NT2/D1 (cell line): ENCODE results near the gene TMEM132C.

ENCODE experiments used
- SUZ12 ChIP-seq: IDR thresholded peaks from 2 replicates; pipeline ENCODE4 v1.6.1; 2011; ENCODE audit not compliant: insufficient read length, insufficient read depth; ENCODE audit errors: extremely low read depth
- YY1 ChIP-seq: IDR thresholded peaks from 2 replicates; pipeline ENCODE4 v1.6.1; 2011; ENCODE audit not compliant: insufficient read length, insufficient read depth
- ZNF274 ChIP-seq: IDR thresholded peaks from 2 replicates; pipeline ENCODE4 v1.6.1; 2011; ENCODE audit warnings: mild to moderate bottlenecking, low read depth, low read length

- TF ChIP-seq YY1, result no peak
- no peak for TF ChIP-seq ZNF274
- TF ChIP-seq SUZ12, result no peak
Measured at GRCh38 chr12:128583453-128583852, 316.5 kb downstream of the TMEM132C start.
